Left lung (tissue), 10 donors: ENCODE results near the gene AJAP1. TPM values are rescaled to one million over a fixed set of nuclear protein-coding genes. Genes with fewer than 3 reads are reported as not detected.

Source experiments
- ATAC-seq: fragments of 200-7000 bp; cut with Tn5 transposase; one replicate; pipeline ENCODE4 v1.9.1; 2020; ENCODE audit warnings: moderate library complexity
- DNase-seq, 4 donors: peaks; one replicate each; pipeline ENCODE4 v3.0.0-alpha.2; 2013 to 2020
- H3K27ac ChIP-seq, 2 donors: fragments of 200-600 bp; sonication (generic) in 1 of 2; one replicate each; pipeline versions ENCODE4 v1.5.0 to v1.8.0; 2020 to 2021
- H3K27me3 ChIP-seq, 2 donors: fragments of 200-600 bp; sonication (generic) in 1 of 2; one replicate each; pipeline versions ENCODE4 v1.5.0 to v1.8.0; 2020 to 2021
- H3K36me3 ChIP-seq, 2 donors: fragments of 200-600 bp; sonication (generic) in 1 of 2; one replicate each; pipeline versions ENCODE4 v1.5.0 to v1.8.0; 2020 to 2021
- H3K4me1 ChIP-seq, 2 donors: fragments of 200-600 bp; one replicate each; pipeline ENCODE4 v1.8.0; 2021
- H3K4me3 ChIP-seq, 2 donors: fragments of 200-600 bp; sonication (generic) in 1 of 2; one replicate each; pipeline versions ENCODE4 v1.5.0 to v1.8.0; 2020 to 2021; ENCODE audit warnings: mild to moderate bottlenecking in 1 of 2
- H3K9me3 ChIP-seq, 2 donors: fragments of 200-600 bp; sonication (generic) in 1 of 2; one replicate each; pipeline versions ENCODE4 v1.5.0 to v1.8.0; 2020 to 2021
- intact Hi-C, 2 donors: fragments of 100-400 bp; cut with DNase I; formaldehyde crosslinking; loops; one replicate each; pipeline versions ENCODE4 v1.11.2 to v1.14.2; 2022
- polyA plus RNA-seq, 6 donors: library from polyadenylated mRNA; unstranded; fragments of 120-200 nt; gene quantifications; one replicate each; pipeline ENCODE4 v1.2.1, GENCODE V29; 2013; ENCODE audit not compliant: insufficient read length in 6 of 6
- total RNA-seq, 2 donors: library from RNA; stranded (reverse); fragmentation: NEBNext Ultra II Directional; extraction: Animal tissue kit (Norgen Biotek cat#: 25700); gene quantifications; one replicate each; pipeline ENCODE4 v1.2.1, GENCODE V29; 2021
- TF ChIP-seq, protein P1 (sequence below), 2 donors: fragments of 200-600 bp; sonication (generic) in 1 of 2; IDR thresholded peaks; one replicate each; pipeline versions ENCODE4 v1.5.0 to v1.8.0; 2021; ENCODE audit warnings: antibody characterized with exemption in 2 of 2
- donor health status: DM: no; HTN: yes; CAD: no.
- donor health status: DM: no; HTN: no; CAD: no.

Gene AJAP1
- total and polyA plus RNA-seq, 8 donors, result 0.06 to 0.79 (median 0.20) TPM

DNA sequence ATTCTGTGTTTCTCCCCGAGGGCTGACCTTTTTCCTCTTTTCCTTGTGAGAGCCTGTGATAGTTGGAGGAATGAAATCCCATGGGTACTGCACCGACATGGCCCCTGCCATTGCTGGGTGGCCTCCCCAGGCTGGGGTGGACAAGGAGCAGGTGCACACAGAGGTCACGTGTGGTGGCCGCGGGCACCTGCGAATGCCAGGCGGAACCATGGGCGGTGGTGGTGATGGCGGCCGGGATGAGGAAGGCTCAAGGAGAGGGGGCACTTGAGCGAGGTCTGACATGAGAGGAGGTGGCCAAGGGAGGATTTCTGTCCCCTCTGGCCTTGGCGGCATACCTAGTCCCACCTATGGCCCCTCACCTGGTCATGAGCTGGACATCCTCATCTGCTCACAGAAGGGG, 69.6 kb downstream of the AJAP1 start:
- Histone ChIP-seq H3K36me3 (no peaks in the 10 kb centered on the region), H3K27me3 (peaks cover 0 to 31% of the 10 kb centered on the region in 2 donors), H3K9me3 (no peaks in the 10 kb centered on the region), H3K4me1 (no peaks in the 10 kb centered on the region), H3K4me3 (no peak overlapping the region), H3K27ac (no peak overlapping the region)
- ATAC-seq (no peak), DNase-seq (peak in 1 of 4 donors; percentile 67)
- intact Hi-C loops, result no loop called here
- TF ChIP-seq, protein P1, sequence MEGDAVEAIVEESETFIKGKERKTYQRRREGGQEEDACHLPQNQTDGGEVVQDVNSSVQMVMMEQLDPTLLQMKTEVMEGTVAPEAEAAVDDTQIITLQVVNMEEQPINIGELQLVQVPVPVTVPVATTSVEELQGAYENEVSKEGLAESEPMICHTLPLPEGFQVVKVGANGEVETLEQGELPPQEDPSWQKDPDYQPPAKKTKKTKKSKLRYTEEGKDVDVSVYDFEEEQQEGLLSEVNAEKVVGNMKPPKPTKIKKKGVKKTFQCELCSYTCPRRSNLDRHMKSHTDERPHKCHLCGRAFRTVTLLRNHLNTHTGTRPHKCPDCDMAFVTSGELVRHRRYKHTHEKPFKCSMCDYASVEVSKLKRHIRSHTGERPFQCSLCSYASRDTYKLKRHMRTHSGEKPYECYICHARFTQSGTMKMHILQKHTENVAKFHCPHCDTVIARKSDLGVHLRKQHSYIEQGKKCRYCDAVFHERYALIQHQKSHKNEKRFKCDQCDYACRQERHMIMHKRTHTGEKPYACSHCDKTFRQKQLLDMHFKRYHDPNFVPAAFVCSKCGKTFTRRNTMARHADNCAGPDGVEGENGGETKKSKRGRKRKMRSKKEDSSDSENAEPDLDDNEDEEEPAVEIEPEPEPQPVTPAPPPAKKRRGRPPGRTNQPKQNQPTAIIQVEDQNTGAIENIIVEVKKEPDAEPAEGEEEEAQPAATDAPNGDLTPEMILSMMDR (IDR thresholded peaks at IDR 0.05), result no peak

DNA sequence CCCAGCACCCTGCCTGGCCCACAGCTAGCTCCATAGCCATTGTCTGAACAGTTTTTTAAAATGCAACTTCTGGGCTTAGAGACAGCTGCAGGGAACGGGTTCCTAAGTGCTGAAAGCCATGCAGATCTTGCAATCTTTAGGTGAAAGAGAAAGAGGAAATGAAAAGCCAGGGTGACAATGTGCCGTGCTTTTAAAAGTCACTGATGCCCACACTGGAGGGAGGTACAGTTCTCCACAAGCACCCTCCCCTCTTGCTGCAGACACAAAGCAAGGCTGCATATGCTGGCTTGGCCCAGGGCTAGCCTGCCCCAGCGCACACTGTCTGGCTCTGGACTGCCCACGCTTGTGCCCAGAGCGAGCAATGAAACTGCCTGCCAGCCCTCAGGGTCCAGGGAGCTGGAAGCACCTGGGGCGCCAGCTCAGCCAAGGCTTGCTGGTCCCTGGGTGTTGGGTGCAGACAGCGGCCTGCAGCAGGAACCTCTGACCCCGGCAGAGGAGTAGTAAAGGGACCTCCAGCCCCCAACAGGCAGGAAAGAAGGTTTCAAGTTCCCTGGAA, 70.4 kb downstream of the AJAP1 start:
- TF ChIP-seq, protein P1 (IDR thresholded peaks at IDR 0.05), result no peak
- Histone ChIP-seq H3K27me3 (peaks cover 0 to 36% of the 10 kb centered on the region in 2 donors), H3K36me3 (no peaks in the 10 kb centered on the region), H3K4me1 (no peaks in the 10 kb centered on the region), H3K9me3 (no peaks in the 10 kb centered on the region), H3K4me3 (no peak overlapping the region), H3K27ac (no peak overlapping the region)
- intact Hi-C loops, result no loop called here
- DNase-seq (peak in 1 of 4 donors; percentile 61), ATAC-seq (no peak)

DNA sequence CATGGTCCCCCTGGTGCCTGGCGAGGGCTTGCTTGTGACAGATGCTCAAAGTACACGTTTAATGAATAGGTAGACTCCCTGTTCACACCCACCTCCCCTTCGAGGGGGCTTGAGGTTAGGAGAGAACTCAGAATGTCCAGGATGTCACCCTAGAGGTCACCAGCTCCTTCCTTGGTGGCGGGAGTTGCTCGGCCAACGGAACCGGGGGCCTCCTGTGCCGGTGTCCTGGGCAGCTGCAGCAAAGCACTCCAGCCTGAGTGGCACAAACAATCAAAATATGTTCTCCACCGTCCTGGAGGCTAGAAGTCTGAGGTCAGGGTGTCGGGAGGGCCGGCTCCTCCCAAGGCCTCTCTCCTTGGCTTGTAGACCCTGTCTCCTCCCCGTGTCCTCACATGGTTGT, 71.0 kb downstream of the AJAP1 start:
- Histone ChIP-seq H3K4me3 (no peak overlapping the region), H3K27ac (no peak overlapping the region), H3K36me3 (no peaks in the 10 kb centered on the region), H3K9me3 (no peaks in the 10 kb centered on the region), H3K27me3 (peaks cover 0 to 39% of the 10 kb centered on the region in 2 donors), H3K4me1 (no peaks in the 10 kb centered on the region)
- intact Hi-C loops, result no loop called here
- TF ChIP-seq, protein P1 (IDR thresholded peaks at IDR 0.05), result no peak
- ATAC-seq, result no peak
- peak in 1 of 4 donors; percentile 55 for DNase-seq

DNA sequence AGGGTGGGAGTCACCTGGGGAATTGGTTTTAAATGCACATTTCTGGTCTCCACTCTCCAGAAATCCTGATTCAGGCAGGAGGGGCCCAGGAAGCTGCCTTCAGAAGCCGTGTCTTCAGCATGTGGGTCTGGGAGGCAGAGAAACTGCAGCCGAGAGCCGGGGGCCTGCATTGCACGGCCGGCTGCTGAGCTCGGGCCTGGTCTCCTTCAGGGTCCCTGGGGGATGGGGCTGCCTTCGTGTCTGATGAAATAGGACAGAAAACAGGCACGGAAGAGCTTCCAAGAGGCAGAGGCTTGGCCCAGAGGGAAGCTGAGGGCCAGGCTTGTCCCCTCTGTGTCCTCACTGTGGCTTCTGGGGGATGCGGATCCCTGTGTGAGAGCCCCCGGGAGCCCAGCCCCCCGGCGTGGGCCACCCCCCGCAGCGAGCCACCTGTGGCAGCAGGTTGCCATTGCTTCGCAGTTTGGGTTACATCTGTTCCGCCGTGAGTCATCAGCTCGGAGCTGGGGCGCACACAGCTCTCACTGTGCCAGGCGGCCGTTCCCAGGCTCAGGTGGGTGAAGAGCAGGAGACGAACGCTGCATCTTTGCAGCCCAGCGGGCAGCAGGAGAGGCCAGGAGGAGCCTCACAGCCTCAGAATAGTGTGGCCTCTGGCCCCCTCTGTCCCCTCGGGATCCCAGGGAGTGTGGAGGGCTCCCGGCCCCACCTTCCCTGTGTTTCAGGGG, 72.4 kb downstream of the AJAP1 start:
- no peaks in the 10 kb centered on the region for H3K9me3 ChIP-seq
- peaks cover 0 to 48% of the 10 kb centered on the region in 2 donors for H3K27me3 ChIP-seq
- intact Hi-C loops, result no loop called here
- no peaks in the 10 kb centered on the region for H3K36me3 ChIP-seq
- no peak for ATAC-seq
- no peaks in the 10 kb centered on the region for H3K4me1 ChIP-seq
- peak in 1 of 4 donors; percentile 66 for DNase-seq
- H3K27ac ChIP-seq, result no peak overlapping the region
- H3K4me3 ChIP-seq, result no peak overlapping the region
- TF ChIP-seq, protein P1 (IDR thresholded peaks at IDR 0.05), result no peak

DNA sequence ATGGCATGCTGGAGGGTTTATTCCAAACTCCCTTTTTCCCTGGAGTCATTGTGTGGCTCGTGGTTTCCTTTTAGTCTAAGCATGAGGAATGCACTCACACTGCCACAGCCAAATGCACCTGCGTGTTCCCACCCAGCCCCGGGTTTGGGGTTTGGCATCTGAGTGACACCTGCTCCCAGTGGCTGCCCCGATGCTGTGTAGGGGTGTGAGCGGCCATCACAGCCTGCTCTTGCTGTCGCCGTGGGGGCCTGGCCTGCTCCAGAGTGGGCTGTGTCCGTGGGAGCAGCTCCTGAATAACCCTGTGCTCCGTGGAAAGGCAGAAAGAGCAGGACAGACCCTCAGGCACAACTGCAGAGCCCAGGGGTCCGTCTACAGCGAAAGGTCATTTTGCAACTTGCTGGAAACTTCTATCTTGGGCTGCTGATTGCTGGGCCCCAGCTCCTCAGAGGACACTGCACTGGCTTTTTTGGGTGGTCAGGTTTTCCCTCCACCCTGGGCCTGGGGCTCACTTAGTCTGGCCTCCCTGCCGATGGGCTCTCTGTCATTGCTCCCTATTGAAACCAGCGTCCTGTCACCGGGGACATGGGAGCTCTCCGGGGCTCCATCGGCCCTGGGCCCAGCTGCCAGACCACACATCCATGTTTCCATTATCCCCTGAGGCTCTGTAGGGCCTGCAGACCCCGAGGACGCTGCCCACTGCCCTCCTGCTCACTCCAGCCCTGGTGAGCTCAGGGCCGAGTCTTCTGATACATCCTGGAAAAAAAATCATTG, 74.1 kb downstream of the AJAP1 start:
- Histone ChIP-seq H3K27ac (no peak overlapping the region), H3K27me3 (peaks cover 0 to 52% of the 10 kb centered on the region in 2 donors), H3K4me1 (no peaks in the 10 kb centered on the region), H3K4me3 (no peak overlapping the region), H3K36me3 (no peaks in the 10 kb centered on the region), H3K9me3 (no peaks in the 10 kb centered on the region)
- peak in 1 of 4 donors; percentile 63 for DNase-seq
- ATAC-seq, result no peak
- intact Hi-C loops, result no loop called here
- TF ChIP-seq, protein P1 (IDR thresholded peaks at IDR 0.05), result no peak
